Karpas-422 (cell line): ENCODE measurements around the gene DBNL. TPM values are rescaled to one million over a fixed set of nuclear protein-coding genes. Genes with fewer than 3 reads are reported as not detected.

Source experiments
- DNase-seq: peaks from one replicate; pipeline ENCODE4 v3.0.0-alpha.2; 2015
- H2AFZ ChIP-seq: fragments of 200-600 bp; sonication (generic); 2 replicates; pipeline ENCODE4 v1.6.1; 2014; ENCODE audit warnings: antibody characterized with exemption, low read length, mixed read lengths
- H3K27ac ChIP-seq: fragments of 200-600 bp; sonication (generic); 2 replicates; pipeline ENCODE4 v1.5.1; 2014; ENCODE audit warnings: mild to moderate bottlenecking, low read length, moderate library complexity
- H3K27me3 ChIP-seq: fragments of 200-600 bp; sonication (generic); 2 replicates; pipeline ENCODE4 v1.6.1; 2014; ENCODE audit warnings: low read length, mixed read lengths
- H3K36me3 ChIP-seq: fragments of 200-600 bp; sonication (generic); 2 replicates; pipeline ENCODE4 v1.6.1; 2014; ENCODE audit warnings: low read length, mixed read lengths; ENCODE audit not compliant: insufficient read depth
- H3K4me1 ChIP-seq: fragments of 200-600 bp; sonication (generic); 2 replicates; pipeline ENCODE4 v1.6.1; 2014; ENCODE audit warnings: mild to moderate bottlenecking, low read length, mixed read lengths
- H3K4me2 ChIP-seq: fragments of 200-600 bp; sonication (generic); 2 replicates; pipeline ENCODE4 v1.6.1; 2014; ENCODE audit warnings: low read length, low read depth, mild to moderate bottlenecking; ENCODE audit not compliant: poor library complexity, severe bottlenecking
- H3K4me3 ChIP-seq: fragments of 200-600 bp; sonication (generic); 2 replicates; pipeline ENCODE4 v1.5.1; 2014; ENCODE audit warnings: mild to moderate bottlenecking, antibody characterized with exemption, low read length, mixed read lengths
- H3K79me2 ChIP-seq: fragments of 200-600 bp; sonication (generic); 2 replicates; pipeline ENCODE4 v1.6.1; 2014; ENCODE audit warnings: mild to moderate bottlenecking, low read length, mixed read lengths
- H3K9ac ChIP-seq: fragments of 200-600 bp; sonication (generic); 2 replicates; pipeline ENCODE4 v1.6.0; 2014; ENCODE audit warnings: low read length
- H3K9me2 ChIP-seq: fragments of 200-600 bp; sonication (generic), shearing (Covaris generic); replicated peaks from 2 replicates; pipeline ENCODE4 v1.6.0; 2014; ENCODE audit warnings: mild to moderate bottlenecking, low read length, moderate library complexity; ENCODE audit not compliant: insufficient read depth
- H3K9me3 ChIP-seq: fragments of 300-700, 200-600 bp; sonication (generic); 2 replicates; pipeline ENCODE4 v1.6.1; 2014; ENCODE audit warnings: low read length, mixed read lengths
- H4K20me1 ChIP-seq: fragments of 200-600 bp; sonication (generic); 2 replicates; pipeline ENCODE4 v1.6.1; 2014; ENCODE audit warnings: mild to moderate bottlenecking, antibody characterized with exemption, low read length, low read depth; ENCODE audit not compliant: insufficient read depth
- total RNA-seq: library from RNA; depleted of rRNA; stranded (reverse); fragments of >200 nt; shearing (Covaris generic); gene quantifications from 2 replicates; pipeline ENCODE4 v1.2.3, GENCODE V29; 2014; ENCODE audit warnings: low replicate concordance

DBNL gene
- total RNA-seq, 1 experiment from 2014 or later, result 116 TPM

GRCh38 chr7:44074349-44074695, 29.8 kb downstream of the DBNL start:
- Histone ChIP-seq H2AFZ (no peak overlapping the region), H3K4me3 (no peak overlapping the region), H3K9ac (no peak overlapping the region), H3K4me1 (peaks cover 36% of the 10 kb centered on the region), H3K27me3 (no peaks in the 10 kb centered on the region), H4K20me1 (no peaks in the 10 kb centered on the region), H3K36me3 (peaks cover 22% of the 10 kb centered on the region), H3K4me2 (no peak overlapping the region), H3K9me3 (no peaks in the 10 kb centered on the region), H3K27ac (no peak overlapping the region; the same call in 1 of the 2 replicates), H3K79me2 (no peaks in the 10 kb centered on the region), H3K9me2 (no peaks in the 10 kb centered on the region)
- DNase-seq, result no peak

GRCh38 chr7:44075296-44076075, 31.0 kb downstream of the DBNL start:
- H4K20me1 ChIP-seq, result no peaks in the 10 kb centered on the region
- H3K9me3 ChIP-seq, result no peaks in the 10 kb centered on the region
- H3K9me2 ChIP-seq, result no peaks in the 10 kb centered on the region
- H3K79me2 ChIP-seq, result no peaks in the 10 kb centered on the region
- H3K9ac ChIP-seq, result no peak overlapping the region
- H3K36me3 ChIP-seq, result peaks cover 31% of the 10 kb centered on the region
- H3K27ac ChIP-seq, result no peak overlapping the region
- peaks cover 45% of the 10 kb centered on the region for H3K4me1 ChIP-seq
- no peak overlapping the region for H2AFZ ChIP-seq
- no peak overlapping the region for H3K4me3 ChIP-seq
- H3K4me2 ChIP-seq, result no peak overlapping the region
- H3K27me3 ChIP-seq, result no peaks in the 10 kb centered on the region
- no peak for DNase-seq

GRCh38 chr7:44076101-44076895, 31.8 kb downstream of the DBNL start:
- Histone ChIP-seq H3K27me3 (no peaks in the 10 kb centered on the region), H3K9me2 (no peaks in the 10 kb centered on the region), H4K20me1 (no peaks in the 10 kb centered on the region), H3K4me2 (no peak overlapping the region), H3K79me2 (peaks cover 7% of the 10 kb centered on the region), H3K4me1 (peaks cover 46% of the 10 kb centered on the region), H3K4me3 (no peak overlapping the region), H3K36me3 (peaks cover 34% of the 10 kb centered on the region), H3K9me3 (no peaks in the 10 kb centered on the region), H3K27ac (no peak overlapping the region), H3K9ac (no peak overlapping the region), H2AFZ (no peak overlapping the region)
- no peak for DNase-seq

- H3K27me3 ChIP-seq, result no peaks in the 10 kb centered on the region
- no peaks in the 10 kb centered on the region for H3K9me3 ChIP-seq
- peaks cover 34% of the 10 kb centered on the region for H3K36me3 ChIP-seq
- DNase-seq, result no peak
- H3K4me1 ChIP-seq, result peaks cover 43% of the 10 kb centered on the region
- H3K79me2 ChIP-seq, result peaks cover 14% of the 10 kb centered on the region
- no peaks in the 10 kb centered on the region for H4K20me1 ChIP-seq
- no peak overlapping the region for H3K4me3 ChIP-seq
- no peak overlapping the region for H3K27ac ChIP-seq
- H2AFZ ChIP-seq, result no peak overlapping the region
- no peak overlapping the region for H3K9ac ChIP-seq
- H3K4me2 ChIP-seq, result no peak overlapping the region
- H3K9me2 ChIP-seq, result no peaks in the 10 kb centered on the region
These were observed 32.6 kb downstream of the DBNL start for GRCh38 chr7:44077061-44077460.

- Histone ChIP-seq H2AFZ (no peak overlapping the region), H3K79me2 (peaks cover 16% of the 10 kb centered on the region), H4K20me1 (no peaks in the 10 kb centered on the region), H3K9me3 (no peaks in the 10 kb centered on the region), H3K27ac (no peak overlapping the region), H3K36me3 (peaks cover 34% of the 10 kb centered on the region), H3K9ac (no peak overlapping the region), H3K4me3 (no peak overlapping the region), H3K27me3 (no peaks in the 10 kb centered on the region), H3K9me2 (no peaks in the 10 kb centered on the region), H3K4me2 (no peak overlapping the region), H3K4me1 (peaks cover 37% of the 10 kb centered on the region)
- DNase-seq, result no peak
These were observed 33.2 kb downstream of the DBNL start for GRCh38 chr7:44077681-44078091.

GRCh38 chr7:44078521-44078920, 34.0 kb downstream of the DBNL start:
- Histone ChIP-seq H3K4me3 (no peak overlapping the region), H3K4me2 (no peak overlapping the region), H3K4me1 (peaks cover 38% of the 10 kb centered on the region), H3K9me3 (no peaks in the 10 kb centered on the region), H2AFZ (no peak overlapping the region), H3K9ac (no peak overlapping the region), H3K79me2 (peaks cover 16% of the 10 kb centered on the region), H3K36me3 (peaks cover 34% of the 10 kb centered on the region), H4K20me1 (no peaks in the 10 kb centered on the region), H3K27me3 (no peaks in the 10 kb centered on the region), H3K9me2 (no peaks in the 10 kb centered on the region), H3K27ac (0 out of 2 replicates have a peak overlapping the region, but pooled peaks have one; percentile 4)
- DNase-seq, result no peak

- Histone ChIP-seq H3K36me3 (peaks cover 31% of the 10 kb centered on the region), H4K20me1 (no peaks in the 10 kb centered on the region), H3K27me3 (no peaks in the 10 kb centered on the region), H3K79me2 (peaks cover 16% of the 10 kb centered on the region), H2AFZ (no peak overlapping the region), H3K4me2 (peak overlapping the region; percentile 94), H3K9ac (0 out of 2 replicates have a peak overlapping the region, but pooled peaks have one; percentile 83), H3K9me3 (no peaks in the 10 kb centered on the region), H3K9me2 (no peaks in the 10 kb centered on the region), H3K4me3 (no peak overlapping the region), H3K27ac (peak overlapping the region; percentile 85; the same call in 1 of the 2 replicates), H3K4me1 (peaks cover 38% of the 10 kb centered on the region)
- DNase-seq, result no peak
These were observed 35.0 kb downstream of the DBNL start for GRCh38 chr7:44079331-44080021.

- Histone ChIP-seq H4K20me1 (no peaks in the 10 kb centered on the region), H3K9ac (peak overlapping the region; percentile 83), H2AFZ (no peak overlapping the region), H3K4me2 (peak overlapping the region; percentile 94), H3K9me2 (no peaks in the 10 kb centered on the region), H3K4me3 (peak overlapping the region; percentile 81; the same call in 1 of the 2 replicates), H3K79me2 (peaks cover 16% of the 10 kb centered on the region), H3K27me3 (no peaks in the 10 kb centered on the region), H3K27ac (peak overlapping the region; percentile 85), H3K9me3 (no peaks in the 10 kb centered on the region), H3K36me3 (peaks cover 30% of the 10 kb centered on the region), H3K4me1 (peaks cover 38% of the 10 kb centered on the region)
- DNase-seq, result no peak
These were observed 35.6 kb downstream of the DBNL start for GRCh38 chr7:44080118-44080517.
